Measurements from ENCODE around the gene ATAD2B. TPM values are rescaled to one million over a fixed set of nuclear protein-coding genes. Genes with fewer than 3 reads are reported as not detected.

The ATAD2B gene
- total RNA-seq, 4 donors from 2014 or later, result 41.9 to 71.0 (median 53.1) TPM

DNA sequence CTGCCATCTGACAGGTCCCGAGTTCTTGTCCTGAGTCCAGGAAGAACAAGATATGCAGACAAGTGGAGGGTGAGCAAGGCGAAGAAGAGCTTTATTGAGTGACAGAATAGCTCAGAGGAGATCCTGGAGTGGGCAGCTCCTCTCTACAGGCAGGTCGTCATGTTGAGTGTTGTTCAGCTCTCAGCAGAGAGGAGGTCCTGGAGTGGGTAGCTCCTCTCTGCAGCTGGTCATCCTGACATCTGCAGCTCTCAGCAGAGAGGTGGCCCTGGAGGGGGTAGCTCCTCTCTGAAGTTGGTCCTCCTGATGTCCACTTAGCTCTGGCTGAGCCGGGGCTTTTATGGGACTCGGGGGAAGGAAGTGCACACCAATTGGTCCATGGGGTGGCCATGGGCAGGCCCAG is 90.4 kb downstream of the ATAD2B start:
- Histone ChIP-seq H3K4me1 (no peaks in the 10 kb centered on the region), H3K4me3 (no peak overlapping the region), H3K27me3 (no peaks in the 10 kb centered on the region), H3K36me3 (peaks cover 0 to 23% (median 0%) of the 10 kb centered on the region in 3 donors), H3K9me3 (no peaks in the 10 kb centered on the region), H3K27ac (no peak overlapping the region)
- DNase-seq, result no peak
- TF ChIP-seq, protein P1, sequence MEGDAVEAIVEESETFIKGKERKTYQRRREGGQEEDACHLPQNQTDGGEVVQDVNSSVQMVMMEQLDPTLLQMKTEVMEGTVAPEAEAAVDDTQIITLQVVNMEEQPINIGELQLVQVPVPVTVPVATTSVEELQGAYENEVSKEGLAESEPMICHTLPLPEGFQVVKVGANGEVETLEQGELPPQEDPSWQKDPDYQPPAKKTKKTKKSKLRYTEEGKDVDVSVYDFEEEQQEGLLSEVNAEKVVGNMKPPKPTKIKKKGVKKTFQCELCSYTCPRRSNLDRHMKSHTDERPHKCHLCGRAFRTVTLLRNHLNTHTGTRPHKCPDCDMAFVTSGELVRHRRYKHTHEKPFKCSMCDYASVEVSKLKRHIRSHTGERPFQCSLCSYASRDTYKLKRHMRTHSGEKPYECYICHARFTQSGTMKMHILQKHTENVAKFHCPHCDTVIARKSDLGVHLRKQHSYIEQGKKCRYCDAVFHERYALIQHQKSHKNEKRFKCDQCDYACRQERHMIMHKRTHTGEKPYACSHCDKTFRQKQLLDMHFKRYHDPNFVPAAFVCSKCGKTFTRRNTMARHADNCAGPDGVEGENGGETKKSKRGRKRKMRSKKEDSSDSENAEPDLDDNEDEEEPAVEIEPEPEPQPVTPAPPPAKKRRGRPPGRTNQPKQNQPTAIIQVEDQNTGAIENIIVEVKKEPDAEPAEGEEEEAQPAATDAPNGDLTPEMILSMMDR (IDR thresholded peaks at IDR 0.05), result no peak
- no peak for TF ChIP-seq POLR2A (IDR thresholded peaks at IDR 0.05)

DNA sequence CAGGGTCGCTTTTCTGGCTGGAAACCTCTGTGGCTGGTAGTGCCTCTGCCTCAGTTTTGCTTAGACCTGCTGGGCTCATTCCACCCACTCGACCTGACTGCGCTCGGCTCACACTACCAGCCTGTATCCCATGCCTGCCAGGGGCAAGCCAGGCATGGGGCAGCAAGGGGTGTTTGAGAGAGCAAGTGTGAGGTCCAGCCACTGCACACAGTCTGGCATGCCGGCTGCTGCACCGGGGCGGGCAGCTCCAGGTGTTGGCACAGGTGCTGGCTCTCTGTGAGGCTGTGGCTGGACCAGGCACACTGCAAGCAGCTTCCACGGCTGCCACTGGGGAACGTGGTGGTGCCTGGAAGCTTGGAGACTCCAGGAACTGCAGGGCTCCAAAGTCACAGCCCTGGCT is 90.9 kb downstream of the ATAD2B start:
- peaks cover 0 to 23% (median 0%) of the 10 kb centered on the region in 3 donors for H3K36me3 ChIP-seq
- TF ChIP-seq, protein P1 (IDR thresholded peaks at IDR 0.05), result no peak
- TF ChIP-seq POLR2A (IDR thresholded peaks at IDR 0.05), result no peak
- no peak for DNase-seq
- no peaks in the 10 kb centered on the region for H3K27me3 ChIP-seq
- H3K9me3 ChIP-seq, result no peaks in the 10 kb centered on the region
- H3K4me3 ChIP-seq, result no peak overlapping the region
- no peak overlapping the region for H3K27ac ChIP-seq
- H3K4me1 ChIP-seq, result no peaks in the 10 kb centered on the region

DNA sequence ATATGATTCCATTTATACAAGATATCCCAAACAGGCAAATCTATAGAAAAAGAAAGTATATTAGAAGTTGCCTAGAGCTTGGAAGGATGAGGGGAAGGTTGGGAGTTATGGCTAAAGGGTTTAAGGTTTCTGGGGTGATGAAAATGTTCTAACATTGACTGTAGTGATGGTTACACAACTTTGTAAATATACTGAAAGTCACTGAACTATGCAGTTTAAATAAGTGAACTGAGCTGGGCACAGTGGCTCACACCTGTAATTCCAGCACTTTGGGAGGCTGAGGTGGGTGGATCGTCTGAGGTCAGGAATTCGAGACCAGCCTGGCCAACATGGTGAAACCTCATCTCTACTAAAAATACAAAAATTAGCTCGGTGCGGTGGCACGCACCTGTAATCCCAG is 91.5 kb downstream of the ATAD2B start:
- Histone ChIP-seq H3K36me3 (peaks cover 0 to 23% (median 0%) of the 10 kb centered on the region in 3 donors), H3K27me3 (no peaks in the 10 kb centered on the region), H3K4me1 (no peaks in the 10 kb centered on the region), H3K9me3 (no peaks in the 10 kb centered on the region), H3K4me3 (no peak overlapping the region), H3K27ac (no peak overlapping the region)
- no peak for TF ChIP-seq POLR2A (IDR thresholded peaks at IDR 0.05)
- TF ChIP-seq, protein P1 (IDR thresholded peaks at IDR 0.05), result no peak
- no peak for DNase-seq

DNA sequence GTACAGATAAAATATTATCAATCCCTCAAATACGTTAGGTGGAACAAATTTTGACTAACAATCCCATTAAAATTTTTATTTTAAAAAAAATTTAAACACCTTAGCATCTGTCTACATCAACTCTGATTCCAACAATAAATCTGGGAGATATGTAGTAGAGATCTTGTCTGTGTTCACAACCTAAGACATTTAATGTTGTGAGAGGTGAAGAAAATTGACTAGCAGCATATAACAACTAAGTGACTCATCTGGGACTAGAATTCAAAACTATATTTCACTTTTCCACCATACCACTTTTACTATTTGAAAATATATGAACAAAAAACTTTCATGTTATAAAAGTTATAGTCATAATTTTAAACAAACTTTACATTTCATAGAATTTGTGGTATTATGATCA is 97.9 kb downstream of the ATAD2B start:
- no peak for TF ChIP-seq POLR2A (IDR thresholded peaks at IDR 0.05)
- Histone ChIP-seq H3K9me3 (no peaks in the 10 kb centered on the region), H3K27me3 (no peaks in the 10 kb centered on the region), H3K27ac (no peak overlapping the region), H3K36me3 (peaks cover 0 to 10% (median 0%) of the 10 kb centered on the region in 3 donors), H3K4me1 (no peaks in the 10 kb centered on the region), H3K4me3 (no peak overlapping the region)
- no peak for DNase-seq

DNA sequence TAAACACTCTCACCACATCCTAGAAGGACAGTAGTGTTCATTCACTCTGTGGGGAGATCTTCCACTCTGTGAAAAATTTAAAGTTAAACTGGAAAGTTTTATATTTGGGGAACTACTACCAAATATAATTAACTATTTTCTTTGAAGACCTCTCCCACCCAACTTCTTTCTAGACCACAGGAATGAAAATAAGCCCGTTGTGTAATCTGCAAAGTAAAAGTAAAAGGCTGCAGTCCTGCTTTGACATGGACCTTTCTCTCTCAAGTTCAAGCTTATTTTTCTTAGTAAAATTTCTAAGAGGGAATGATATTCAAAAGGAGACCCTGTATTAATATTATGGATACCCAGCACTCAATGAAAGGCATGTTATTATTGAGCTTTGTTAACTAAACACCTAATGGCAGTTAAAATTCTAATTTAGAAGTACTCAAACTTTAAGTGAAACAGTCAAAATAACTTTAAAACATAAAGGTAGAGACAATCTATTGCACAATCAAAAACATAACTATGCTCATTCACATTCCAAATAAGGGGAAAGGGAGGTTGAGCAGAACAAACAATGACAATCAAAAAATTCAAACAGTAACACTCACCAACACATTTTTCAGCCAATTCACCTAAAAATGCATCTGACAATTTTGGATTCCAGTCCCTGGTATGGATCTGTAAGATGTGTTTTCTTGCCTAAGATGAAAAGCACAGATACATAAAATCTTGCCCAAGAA is 98.5 kb downstream of the ATAD2B start:
- TF ChIP-seq, protein P1 (IDR thresholded peaks at IDR 0.05), result no peak
- no peak for TF ChIP-seq POLR2A (IDR thresholded peaks at IDR 0.05)
- DNase-seq, result no peak
- Histone ChIP-seq H3K27me3 (no peaks in the 10 kb centered on the region), H3K9me3 (no peaks in the 10 kb centered on the region), H3K27ac (no peak overlapping the region), H3K4me3 (no peak overlapping the region), H3K4me1 (no peaks in the 10 kb centered on the region), H3K36me3 (peaks cover 0 to 10% (median 0%) of the 10 kb centered on the region in 3 donors)

DNA sequence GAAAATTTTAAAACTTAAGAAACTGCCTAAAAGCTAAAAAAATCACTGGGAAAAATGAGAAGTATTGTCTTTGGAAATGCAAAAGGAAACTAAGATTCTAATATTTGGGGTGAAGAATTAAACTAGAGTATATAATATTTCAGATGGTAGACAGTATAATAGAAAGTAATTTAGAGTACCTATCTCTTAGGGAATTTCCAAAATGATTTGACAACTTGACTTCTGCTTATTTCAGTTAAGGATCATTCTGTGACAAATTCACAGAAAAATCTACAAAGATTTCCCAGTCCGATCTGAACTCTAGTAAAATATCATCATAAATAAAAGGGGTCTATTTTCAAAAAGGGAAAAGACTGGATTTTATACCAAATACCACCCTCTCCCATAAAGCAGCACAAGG is 99.6 kb downstream of the ATAD2B start:
- TF ChIP-seq, protein P1 (IDR thresholded peaks at IDR 0.05), result no peak
- TF ChIP-seq POLR2A (IDR thresholded peaks at IDR 0.05), result no peak
- Histone ChIP-seq H3K9me3 (no peaks in the 10 kb centered on the region), H3K27ac (no peak overlapping the region), H3K36me3 (peaks cover 0 to 14% (median 0%) of the 10 kb centered on the region in 3 donors), H3K4me3 (no peak overlapping the region), H3K4me1 (no peaks in the 10 kb centered on the region), H3K27me3 (no peaks in the 10 kb centered on the region)
- DNase-seq, result no peak
